Amniotic stem cell (primary cell): ENCODE measurements around the gene WSCD2.

Experiments
- DNase-seq: peaks from one replicate; lab custom pipeline; 2025; lab: John Stamatoyannopoulos, UW

WSCD2 gene

GRCh38 chr12:108109504-108109903, 19.6 kb upstream of the WSCD2 start:
- no peak for DNase-seq

GRCh38 chr12:108109954-108110353, 19.1 kb upstream of the WSCD2 start:
- no peak for DNase-seq

GRCh38 chr12:108110844-108111243, 18.2 kb upstream of the WSCD2 start:
- no peak for DNase-seq

GRCh38 chr12:108112832-108113556, 16.1 kb upstream of the WSCD2 start:
- no peak for DNase-seq

- DNase-seq = no peak
These were observed 13.7 kb upstream of the WSCD2 start for GRCh38 chr12:108115123-108116121.

- DNase-seq = no peak
These were observed 12.8 kb upstream of the WSCD2 start for GRCh38 chr12:108116254-108116653.

GRCh38 chr12:108116699-108117098, 12.4 kb upstream of the WSCD2 start:
- no peak for DNase-seq

- no peak for DNase-seq
These were observed 11.8 kb upstream of the WSCD2 start for GRCh38 chr12:108117163-108117849.

- no peak for DNase-seq
These were observed 11.2 kb upstream of the WSCD2 start for GRCh38 chr12:108117902-108118301.

- no peak for DNase-seq
These were observed 9.7 kb upstream of the WSCD2 start for GRCh38 chr12:108119126-108119973.

GRCh38 chr12:108119974-108120862, 8.9 kb upstream of the WSCD2 start:
- DNase-seq = no peak

- no peak for DNase-seq
These were observed 8.3 kb upstream of the WSCD2 start for GRCh38 chr12:108120863-108121165.

- no peak for DNase-seq
These were observed 7.8 kb upstream of the WSCD2 start for GRCh38 chr12:108121320-108121719.

GRCh38 chr12:108121728-108122471, 7.2 kb upstream of the WSCD2 start:
- DNase-seq = no peak

- DNase-seq = no peak
These were observed 6.4 kb upstream of the WSCD2 start for GRCh38 chr12:108122644-108123043.

GRCh38 chr12:108123402-108123801, 5.7 kb upstream of the WSCD2 start:
- DNase-seq = no peak

GRCh38 chr12:108125073-108125472, 4.0 kb upstream of the WSCD2 start:
- DNase-seq = no peak

- DNase-seq = no peak
These were observed 2.9 kb upstream of the WSCD2 start for GRCh38 chr12:108126212-108126611.

GRCh38 chr12:108126990-108127501, 2.0 kb upstream of the WSCD2 start:
- no peak for DNase-seq

GRCh38 chr12:108127654-108128053, 1.4 kb upstream of the WSCD2 start:
- DNase-seq = no peak
